ENCODE measurements around the gene AGXT2. TPM values are rescaled to one million over a fixed set of nuclear protein-coding genes. Genes with fewer than 3 reads are reported as not detected.

The AGXT2 gene
- total and polyA plus RNA-seq, 10 of the 15 experiments (the other 5 are each of a cell fraction or from before 2014, with no cell fraction given), result not detected

GRCh38 chr5:35087991-35088390, 40.2 kb upstream of the AGXT2 start (continued):
- TF ChIP-seq, protein P1, sequence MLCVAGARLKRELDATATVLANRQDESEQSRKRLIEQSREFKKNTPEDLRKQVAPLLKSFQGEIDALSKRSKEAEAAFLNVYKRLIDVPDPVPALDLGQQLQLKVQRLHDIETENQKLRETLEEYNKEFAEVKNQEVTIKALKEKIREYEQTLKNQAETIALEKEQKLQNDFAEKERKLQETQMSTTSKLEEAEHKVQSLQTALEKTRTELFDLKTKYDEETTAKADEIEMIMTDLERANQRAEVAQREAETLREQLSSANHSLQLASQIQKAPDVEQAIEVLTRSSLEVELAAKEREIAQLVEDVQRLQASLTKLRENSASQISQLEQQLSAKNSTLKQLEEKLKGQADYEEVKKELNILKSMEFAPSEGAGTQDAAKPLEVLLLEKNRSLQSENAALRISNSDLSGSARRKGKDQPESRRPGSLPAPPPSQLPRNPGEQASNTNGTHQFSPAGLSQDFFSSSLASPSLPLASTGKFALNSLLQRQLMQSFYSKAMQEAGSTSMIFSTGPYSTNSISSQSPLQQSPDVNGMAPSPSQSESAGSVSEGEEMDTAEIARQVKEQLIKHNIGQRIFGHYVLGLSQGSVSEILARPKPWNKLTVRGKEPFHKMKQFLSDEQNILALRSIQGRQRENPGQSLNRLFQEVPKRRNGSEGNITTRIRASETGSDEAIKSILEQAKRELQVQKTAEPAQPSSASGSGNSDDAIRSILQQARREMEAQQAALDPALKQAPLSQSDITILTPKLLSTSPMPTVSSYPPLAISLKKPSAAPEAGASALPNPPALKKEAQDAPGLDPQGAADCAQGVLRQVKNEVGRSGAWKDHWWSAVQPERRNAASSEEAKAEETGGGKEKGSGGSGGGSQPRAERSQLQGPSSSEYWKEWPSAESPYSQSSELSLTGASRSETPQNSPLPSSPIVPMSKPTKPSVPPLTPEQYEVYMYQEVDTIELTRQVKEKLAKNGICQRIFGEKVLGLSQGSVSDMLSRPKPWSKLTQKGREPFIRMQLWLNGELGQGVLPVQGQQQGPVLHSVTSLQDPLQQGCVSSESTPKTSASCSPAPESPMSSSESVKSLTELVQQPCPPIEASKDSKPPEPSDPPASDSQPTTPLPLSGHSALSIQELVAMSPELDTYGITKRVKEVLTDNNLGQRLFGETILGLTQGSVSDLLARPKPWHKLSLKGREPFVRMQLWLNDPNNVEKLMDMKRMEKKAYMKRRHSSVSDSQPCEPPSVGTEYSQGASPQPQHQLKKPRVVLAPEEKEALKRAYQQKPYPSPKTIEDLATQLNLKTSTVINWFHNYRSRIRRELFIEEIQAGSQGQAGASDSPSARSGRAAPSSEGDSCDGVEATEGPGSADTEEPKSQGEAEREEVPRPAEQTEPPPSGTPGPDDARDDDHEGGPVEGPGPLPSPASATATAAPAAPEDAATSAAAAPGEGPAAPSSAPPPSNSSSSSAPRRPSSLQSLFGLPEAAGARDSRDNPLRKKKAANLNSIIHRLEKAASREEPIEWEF (IDR thresholded peaks at IDR 0.05; ENCODE audit: insufficient replicate concordance, low read depth, low read length), result no peak
- no peak for TF ChIP-seq CBX3 (IDR thresholded peaks at IDR 0.05; ENCODE audit: borderline replicate concordance, low read depth)
- TF ChIP-seq TCF3 (IDR thresholded peaks at IDR 0.05; ENCODE audit: borderline replicate concordance, insufficient read depth, low read depth, low read length), result no peak

DNA sequence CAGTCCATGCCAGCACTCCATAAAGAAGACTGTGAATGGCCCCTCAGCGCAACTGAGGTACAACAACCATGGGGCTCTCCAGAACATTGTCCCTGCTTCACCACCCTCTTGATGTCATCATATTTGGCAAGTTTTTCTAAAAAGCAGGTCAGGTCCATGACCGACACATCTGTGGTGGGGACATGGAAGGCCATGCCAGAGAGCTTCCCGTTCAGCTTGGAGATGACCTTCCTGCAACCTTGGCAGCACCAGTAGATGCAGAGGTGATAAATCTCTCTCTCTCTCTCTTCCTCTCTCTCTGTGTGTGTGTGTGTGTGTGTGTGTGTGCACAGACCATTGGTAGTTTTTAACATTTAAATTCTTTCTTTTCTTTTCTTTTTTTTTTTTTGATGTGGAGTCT, 35.4 kb upstream of the AGXT2 start:
- 47% methylated on average over 3 of the region's 3 CpGs for WGBS (ENCODE audit: insufficient coverage, insufficient replicate concordance, low lambda C conversion rate, missing lambda C conversion rate)
- RAD21 ChIA-PET (ENCODE audit: unreplicated experiment), result no interaction called here
- TF ChIP-seq HCFC1 (IDR thresholded peaks at IDR 0.05; ENCODE audit: low read length) (no peak), RCOR1 (conservative IDR thresholded peaks at IDR 0.05; ENCODE audit: low read depth, low read length) (no peak), SUPT20H (IDR thresholded peaks at IDR 0.05; ENCODE audit: borderline replicate concordance, control insufficient read depth, low read depth, low read length) (no peak), ASH2L (IDR thresholded peaks at IDR 0.05; ENCODE audit: borderline replicate concordance, low read depth) (no peak), PAX5 (IDR thresholded peaks at IDR 0.05; ENCODE audit: borderline replicate concordance, low read depth, low read length) (no peak), CREB1 (IDR thresholded peaks at IDR 0.05; ENCODE audit: low read depth) (no peak), GATAD2B (conservative IDR thresholded peaks at IDR 0.05; ENCODE audit: low read depth) (no peak), ATF7 (IDR thresholded peaks at IDR 0.05; ENCODE audit: low read depth) (no peak)
- TF ChIP-seq, protein P2, sequence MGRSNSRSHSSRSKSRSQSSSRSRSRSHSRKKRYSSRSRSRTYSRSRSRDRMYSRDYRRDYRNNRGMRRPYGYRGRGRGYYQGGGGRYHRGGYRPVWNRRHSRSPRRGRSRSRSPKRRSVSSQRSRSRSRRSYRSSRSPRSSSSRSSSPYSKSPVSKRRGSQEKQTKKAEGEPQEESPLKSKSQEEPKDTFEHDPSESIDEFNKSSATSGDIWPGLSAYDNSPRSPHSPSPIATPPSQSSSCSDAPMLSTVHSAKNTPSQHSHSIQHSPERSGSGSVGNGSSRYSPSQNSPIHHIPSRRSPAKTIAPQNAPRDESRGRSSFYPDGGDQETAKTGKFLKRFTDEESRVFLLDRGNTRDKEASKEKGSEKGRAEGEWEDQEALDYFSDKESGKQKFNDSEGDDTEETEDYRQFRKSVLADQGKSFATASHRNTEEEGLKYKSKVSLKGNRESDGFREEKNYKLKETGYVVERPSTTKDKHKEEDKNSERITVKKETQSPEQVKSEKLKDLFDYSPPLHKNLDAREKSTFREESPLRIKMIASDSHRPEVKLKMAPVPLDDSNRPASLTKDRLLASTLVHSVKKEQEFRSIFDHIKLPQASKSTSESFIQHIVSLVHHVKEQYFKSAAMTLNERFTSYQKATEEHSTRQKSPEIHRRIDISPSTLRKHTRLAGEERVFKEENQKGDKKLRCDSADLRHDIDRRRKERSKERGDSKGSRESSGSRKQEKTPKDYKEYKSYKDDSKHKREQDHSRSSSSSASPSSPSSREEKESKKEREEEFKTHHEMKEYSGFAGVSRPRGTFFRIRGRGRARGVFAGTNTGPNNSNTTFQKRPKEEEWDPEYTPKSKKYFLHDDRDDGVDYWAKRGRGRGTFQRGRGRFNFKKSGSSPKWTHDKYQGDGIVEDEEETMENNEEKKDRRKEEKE (IDR thresholded peaks at IDR 0.05), result no peak
- TF ChIP-seq, protein P3, sequence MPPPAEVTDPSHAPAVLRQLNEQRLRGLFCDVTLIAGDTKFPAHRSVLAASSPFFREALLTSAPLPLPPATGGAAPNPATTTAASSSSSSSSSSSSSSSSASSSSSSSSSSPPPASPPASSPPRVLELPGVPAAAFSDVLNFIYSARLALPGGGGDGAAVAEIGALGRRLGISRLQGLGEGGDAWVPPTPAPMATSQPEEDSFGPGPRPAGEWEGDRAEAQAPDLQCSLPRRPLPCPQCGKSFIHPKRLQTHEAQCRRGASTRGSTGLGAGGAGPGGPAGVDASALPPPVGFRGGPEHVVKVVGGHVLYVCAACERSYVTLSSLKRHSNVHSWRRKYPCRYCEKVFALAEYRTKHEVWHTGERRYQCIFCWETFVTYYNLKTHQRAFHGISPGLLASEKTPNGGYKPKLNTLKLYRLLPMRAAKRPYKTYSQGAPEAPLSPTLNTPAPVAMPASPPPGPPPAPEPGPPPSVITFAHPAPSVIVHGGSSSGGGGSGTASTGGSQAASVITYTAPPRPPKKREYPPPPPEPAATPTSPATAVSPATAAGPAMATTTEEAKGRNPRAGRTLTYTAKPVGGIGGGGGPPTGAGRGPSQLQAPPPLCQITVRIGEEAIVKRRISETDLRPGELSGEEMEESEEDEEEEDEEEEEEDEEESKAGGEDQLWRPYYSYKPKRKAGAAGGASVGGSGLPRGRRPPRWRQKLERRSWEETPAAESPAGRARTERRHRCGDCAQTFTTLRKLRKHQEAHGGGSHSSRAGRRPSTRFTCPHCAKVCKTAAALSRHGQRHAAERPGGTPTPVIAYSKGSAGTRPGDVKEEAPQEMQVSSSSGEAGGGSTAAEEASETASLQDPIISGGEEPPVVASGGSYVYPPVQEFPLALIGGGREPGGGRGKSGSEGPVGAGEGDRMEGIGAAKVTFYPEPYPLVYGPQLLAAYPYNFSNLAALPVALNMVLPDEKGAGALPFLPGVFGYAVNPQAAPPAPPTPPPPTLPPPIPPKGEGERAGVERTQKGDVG (CRISPR knock-in tag; IDR thresholded peaks at IDR 0.05), result no peak

More for the DNA sequence above, 35.4 kb upstream of the AGXT2 start:
- Histone ChIP-seq H3K4me1 (ENCODE audit: control insufficient read depth, insufficient read depth, low read length) (no peaks in the 10 kb centered on the region), H3K36me3 (ENCODE audit: control insufficient read depth in 2 of 2, insufficient read depth in 2 of 2, low read length in 1 of 2) (no peaks in the 10 kb centered on the region), H3K9me3 (replicated peaks; ENCODE audit: control insufficient read depth, insufficient read depth, low read length) (no peaks in the 10 kb centered on the region), H4K20me1 (ENCODE audit: control insufficient read depth, insufficient read depth) (no peaks in the 10 kb centered on the region), H3K27me3 (replicated peaks in 1 of 2; ENCODE audit: control insufficient read depth in 2 of 2, insufficient read depth in 2 of 2, low read length in 1 of 2) (no peaks in the 10 kb centered on the region), H3K9ac (ENCODE audit: control insufficient read depth, insufficient read depth, low read length) (no peak overlapping the region), H3K79me2 (ENCODE audit: control insufficient read depth, insufficient read depth, low read length) (no peaks in the 10 kb centered on the region), H2AFZ (ENCODE audit: control insufficient read depth, low read depth, low read length) (no peak overlapping the region), H3K4me2 (ENCODE audit: control insufficient read depth, insufficient read depth) (no peak overlapping the region), H3K4me3 (no peak overlapping the region), H3K27ac (ENCODE audit: control insufficient read depth, insufficient read depth) (no peak overlapping the region)
- FAIRE-seq, result no peak
- ATAC-seq, result no peak
- ChIA-PET SMC1A (ENCODE audit: uncharacterized antibody, unreplicated experiment) (no interaction called here), POLR2A (no interaction called here), CTCF (no interaction called here)
- no TSS peak for BruUV-seq (replicated peaks)
- DNase-seq (ENCODE audit: low read depth, low spot score), result no peak
- intact Hi-C loops (cut with micrococcal nuclease; ENCODE audit: unreplicated experiment), result no loop called here
- in situ Hi-C loops (cut with MboI), result no loop called here

Measured in GM12878 (cell line).